HepG2 (cell line): ENCODE data around the gene EZH1. TPM values are rescaled to one million over a fixed set of nuclear protein-coding genes. Genes with fewer than 3 reads are reported as not detected.

Experiments used
- CC2D1A ChIP-seq: sonication (generic); formaldehyde crosslinking; IDR thresholded peaks from 2 replicates; pipeline ENCODE4 v1.8.1; 2023; ENCODE audit warnings: mild to moderate bottlenecking, missing genetic modification reagents
- ELF4 ChIP-seq: sonication (generic); formaldehyde crosslinking; IDR thresholded peaks from 2 replicates; pipeline ENCODE4 v1.5.0; 2020; ENCODE audit warnings: missing genetic modification reagents, mild to moderate bottlenecking, moderate library complexity, borderline replicate concordance
- FIP1L1 ChIP-seq: fragments of 200-400 bp; formaldehyde crosslinking; IDR thresholded peaks from 2 replicates; pipeline ENCODE4 v1.6.1; 2018; ENCODE audit warnings: low read depth, mild to moderate bottlenecking, low read length, moderate library complexity, borderline replicate concordance; ENCODE audit not compliant: insufficient read depth
- GPBP1L1 ChIP-seq: sonication (generic); formaldehyde crosslinking; IDR thresholded peaks from 2 replicates; pipeline ENCODE4 v1.5.0; 2020; ENCODE audit warnings: mild to moderate bottlenecking, missing genetic modification reagents
- HCFC1 ChIP-seq: fragments of 150-350 bp; IDR thresholded peaks from 2 replicates; pipeline ENCODE4 v1.6.1; 2014; ENCODE audit warnings: low read depth, low read length
- HNF1A ChIP-seq, 2 experiments: sonication (generic) in 1 of 2; formaldehyde crosslinking in 1 of 2; IDR thresholded peaks; 2 replicates each; pipeline versions ENCODE4 v1.4.0 to v1.6.1; 2016 to 2020; ENCODE audit warnings: borderline replicate concordance in 1 of 2, low read depth in 1 of 2, mild to moderate bottlenecking in 1 of 2, missing genetic modification reagents in 1 of 2
- KLF13 ChIP-seq: sonication (generic); formaldehyde crosslinking; IDR thresholded peaks from 2 replicates; pipeline ENCODE4 v1.4.0; 2020; ENCODE audit warnings: mild to moderate bottlenecking, missing genetic modification reagents
- MAFF ChIP-seq: IDR thresholded peaks from 2 replicates; pipeline ENCODE4 v1.6.1; 2011; ENCODE audit warnings: low read depth, low read length, improper control_type of control experiment
- PAF1 ChIP-seq: IDR thresholded peaks from 2 replicates; pipeline ENCODE4 v1.6.1; 2016; ENCODE audit warnings: missing genetic modification reagents, missing compliant biosample characterization
- PRDM4 ChIP-seq: sonication (generic); formaldehyde crosslinking; IDR thresholded peaks from 2 replicates; pipeline ENCODE4 v1.9.0; 2021; ENCODE audit warnings: missing genetic modification reagents, borderline replicate concordance
- RELA ChIP-seq: sonication (generic); formaldehyde crosslinking; IDR thresholded peaks from 2 replicates; pipeline ENCODE4 v1.4.0; 2020; ENCODE audit warnings: missing genetic modification reagents
- ZBTB8A ChIP-seq: sonication (generic); formaldehyde crosslinking; IDR thresholded peaks from 2 replicates; pipeline ENCODE4 v1.4.0; 2020; ENCODE audit warnings: mild to moderate bottlenecking, low read depth, missing genetic modification reagents, borderline replicate concordance
- ZFP41 ChIP-seq: sonication (generic); formaldehyde crosslinking; IDR thresholded peaks from 2 replicates; pipeline ENCODE4 v1.4.0; 2020; ENCODE audit warnings: mild to moderate bottlenecking, missing genetic modification reagents, borderline replicate concordance
- ZNF180 ChIP-seq: sonication (generic); formaldehyde crosslinking; IDR thresholded peaks from 2 replicates; pipeline ENCODE4 v1.4.0; 2020; ENCODE audit warnings: low read depth, missing genetic modification reagents, borderline replicate concordance
- ZNF512B ChIP-seq: sonication (generic); formaldehyde crosslinking; IDR thresholded peaks from 2 replicates; pipeline ENCODE4 v1.5.1; 2020; ENCODE audit warnings: missing genetic modification reagents, mild to moderate bottlenecking, borderline replicate concordance
- ZNF564 ChIP-seq: sonication (generic); formaldehyde crosslinking; IDR thresholded peaks from 2 replicates; pipeline ENCODE4 v1.8.1; 2023; ENCODE audit warnings: mild to moderate bottlenecking, missing genetic modification reagents
- ZNF570 ChIP-seq: sonication (generic); formaldehyde crosslinking; IDR thresholded peaks from 2 replicates; pipeline ENCODE4 v1.4.0; 2020; ENCODE audit warnings: mild to moderate bottlenecking, missing genetic modification reagents, borderline replicate concordance
- ZNF598 ChIP-seq: sonication (generic); formaldehyde crosslinking; IDR thresholded peaks from 2 replicates; pipeline ENCODE4 v1.5.1; 2020; ENCODE audit warnings: mild to moderate bottlenecking, missing genetic modification reagents, borderline replicate concordance
- polyA plus RNA-seq, 8 experiments: library from polyadenylated mRNA; depleted of rRNA in 3 of 8; stranded (reverse) in 7 of 8; unstranded in 1 of 8; fragments of >200 nt; fragmentation: Illumina TruSeq in 4 of 8; extraction: Trizol in 4 of 8; gene quantifications; 2 replicates each; pipeline versions ENCODE4 v1.2.1 to v1.2.3, GENCODE V29; 2011 to 2016; ENCODE audit warnings: low read depth in 4 of 8, missing spikeins in 1 of 8, mixed read lengths in 1 of 8; ENCODE audit not compliant: insufficient read depth in 1 of 8
- total RNA-seq, 5 experiments: library from RNA; depleted of rRNA; stranded (reverse); fragments of >200 nt; fragmentation: Illumina TruSeq; extraction: Trizol; gene quantifications; 2 replicates each; pipeline ENCODE4 v1.2.3, GENCODE V29; 2016; ENCODE audit warnings: low read depth in 1 of 5

The EZH1 gene
- total and polyA plus RNA-seq, 2 of the 13 experiments (the other 11 are each of a cell fraction or from before 2014, with no cell fraction given), result 11.6 to 24.0 TPM

GRCh38 chr17:42676424-42677011 lies 68.3 kb downstream of the EZH1 start, which contains the start of gene PLEKHH3 (continued):
- no peak for TF ChIP-seq ZNF512B
- TF ChIP-seq KLF13 (CRISPR knock-in tag), result no peak
- no peak for TF ChIP-seq ZNF570 (CRISPR knock-in tag)
- TF ChIP-seq ZNF564 (CRISPR knock-in tag), result 0 out of 2 replicates have a peak, but pooled peaks have one; percentile 69
- TF ChIP-seq RELA (CRISPR knock-in tag), result no peak
- TF ChIP-seq PRDM4, result no peak
- no peak for TF ChIP-seq FIP1L1
- no peak for TF ChIP-seq GPBP1L1 (CRISPR knock-in tag)
- TF ChIP-seq ZBTB8A (CRISPR knock-in tag), result no peak
- TF ChIP-seq ELF4, result no peak
- TF ChIP-seq PAF1 (CRISPR knock-in tag), result no peak
- TF ChIP-seq HCFC1, result no peak
- no peak for TF ChIP-seq HNF1A (IDR thresholded peaks at IDR 0.05; ENCODE audit: low read depth)
- no peak; the same call in 1 of the 2 replicates for TF ChIP-seq HNF1A (CRISPR knock-in tag; IDR thresholded peaks at IDR 0.05; ENCODE audit: borderline replicate concordance)
- TF ChIP-seq ZFP41, result no peak
- no peak for TF ChIP-seq CC2D1A (CRISPR knock-in tag)
- no peak for TF ChIP-seq MAFF
- TF ChIP-seq ZNF180, result no peak
- no peak for TF ChIP-seq ZNF598 (CRISPR knock-in tag)
